ENCODE results near the gene PRAF2. TPM values are rescaled to one million over a fixed set of nuclear protein-coding genes. Genes with fewer than 3 reads are reported as not detected.

The PRAF2 gene
- polyA plus RNA-seq, 2 of the 4 experiments (the other 2 are of a cell fraction), result 13.6 to 35.4 TPM

DNA sequence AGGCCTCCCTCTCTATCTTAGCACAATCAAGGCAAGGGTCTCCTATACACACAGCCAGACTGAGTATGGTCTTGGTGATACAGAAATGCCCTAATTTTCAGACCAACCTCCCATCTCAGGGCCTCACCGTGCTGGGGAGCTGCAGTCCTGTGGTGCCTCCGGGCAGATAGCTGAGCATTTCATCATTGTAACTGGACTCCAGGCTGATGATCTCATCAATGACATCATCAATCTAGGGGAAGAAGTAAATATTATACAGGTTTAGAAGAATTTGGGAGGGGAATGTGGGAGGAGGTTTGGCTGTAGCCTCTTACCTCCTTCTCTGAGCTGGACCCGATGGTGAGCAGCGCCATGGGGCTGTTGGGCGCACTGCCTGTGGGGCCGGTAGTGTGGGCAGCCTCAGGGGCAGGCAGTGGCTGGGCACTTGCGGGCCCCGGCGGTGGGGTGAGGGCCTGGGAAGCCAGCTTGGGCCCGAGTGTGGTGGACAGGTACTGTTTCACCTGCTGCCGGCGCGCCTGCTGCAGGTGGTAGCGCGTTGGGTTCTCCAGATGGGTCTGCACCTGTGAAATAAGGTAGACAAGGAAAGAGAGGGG, 35.8 kb downstream of the PRAF2 start:
- WGBS (ENCODE audit: missing lambda C conversion rate), result 82% methylated on average over 13 of the region's 15 CpGs
- CTCF ChIA-PET, result interaction anchor here (0.6 to 1.2 kb wide), 4 partner anchors 20 to 200 kb away, joined by 3 to 5 read pairs (median 4); partner anchors contain the start of gene GRIPAP1
- Histone ChIP-seq H3K4me3 (peak overlapping the region; percentile 15; the same call in 1 of the 3 replicates), H3K9me3 (no peaks in the 10 kb centered on the region), H3K4me1 (peaks cover 37% of the 10 kb centered on the region), H3K4me2 (peak overlapping the region; percentile 98), H3K27ac (peak overlapping the region; percentile 99 to 100)
- POLR2A ChIA-PET, result no interaction called here
- TF ChIP-seq CHD4 (IDR thresholded peaks at IDR 0.05; ENCODE audit: borderline replicate concordance), result no peak
- TF ChIP-seq, protein P1, sequence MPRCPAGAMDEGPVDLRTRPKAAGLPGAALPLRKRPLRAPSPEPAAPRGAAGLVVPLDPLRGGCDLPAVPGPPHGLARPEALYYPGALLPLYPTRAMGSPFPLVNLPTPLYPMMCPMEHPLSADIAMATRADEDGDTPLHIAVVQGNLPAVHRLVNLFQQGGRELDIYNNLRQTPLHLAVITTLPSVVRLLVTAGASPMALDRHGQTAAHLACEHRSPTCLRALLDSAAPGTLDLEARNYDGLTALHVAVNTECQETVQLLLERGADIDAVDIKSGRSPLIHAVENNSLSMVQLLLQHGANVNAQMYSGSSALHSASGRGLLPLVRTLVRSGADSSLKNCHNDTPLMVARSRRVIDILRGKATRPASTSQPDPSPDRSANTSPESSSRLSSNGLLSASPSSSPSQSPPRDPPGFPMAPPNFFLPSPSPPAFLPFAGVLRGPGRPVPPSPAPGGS (IDR thresholded peaks at IDR 0.05), result no peak
- TF ChIP-seq FOSL2 (IDR thresholded peaks at IDR 0.05), result no peak
- TF ChIP-seq FOSL2 (CRISPR knock-in tag; IDR thresholded peaks at IDR 0.05), result 0 out of 2 replicates have a peak, but pooled peaks have one; percentile 29
- ATAC-seq, result no peak
- no peak for FAIRE-seq
- peak in 1 of 2 experiments; percentile 60 for DNase-seq (ENCODE audit: low read depth in 1 of 2, low spot score in 1 of 2)

DNA sequence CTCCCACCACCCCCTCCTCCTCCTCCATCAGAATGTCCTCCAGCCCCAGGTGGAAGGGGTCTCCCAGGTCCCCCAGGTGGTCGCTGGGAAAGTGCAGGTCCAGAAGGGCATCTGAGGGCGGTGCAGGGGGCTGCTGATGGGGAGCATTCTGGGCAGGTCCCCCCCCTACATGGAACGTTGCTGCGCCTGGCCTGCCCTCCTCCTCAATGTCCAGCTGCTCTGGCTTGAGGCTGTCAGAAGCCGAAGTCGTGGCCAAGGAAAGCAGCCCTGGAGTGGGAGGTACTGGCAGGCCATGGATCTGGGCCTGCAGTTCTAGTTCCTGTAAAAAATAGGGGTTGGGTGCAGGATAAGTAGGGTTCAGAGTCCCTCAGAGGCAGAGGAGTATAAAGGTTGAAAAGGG, 43.5 kb downstream of the PRAF2 start:
- H3K4me1 ChIP-seq, result peaks cover 18% of the 10 kb centered on the region; the same call in 2 of the 3 replicates
- H3K4me2 ChIP-seq, result no peak overlapping the region
- ChIA-PET POLR2A (no interaction called here), CTCF (no interaction called here)
- H3K27ac ChIP-seq, result no peak overlapping the region
- 80% methylated on average over 3 of the region's 6 CpGs for WGBS (ENCODE audit: missing lambda C conversion rate)
- no peak for TF ChIP-seq ZNF302 (CRISPR knock-in tag; IDR thresholded peaks at IDR 0.05)
- TF ChIP-seq FOXS1 (CRISPR knock-in tag; IDR thresholded peaks at IDR 0.05), result no peak
- no peak for TF ChIP-seq HOXB5 (CRISPR knock-in tag; IDR thresholded peaks at IDR 0.05)
- TF ChIP-seq USF2 (IDR thresholded peaks at IDR 0.05), result no peak
- no peak for TF ChIP-seq MAX (IDR thresholded peaks at IDR 0.05)
- TF ChIP-seq NFE2L2 (conservative IDR thresholded peaks at IDR 0.05; ENCODE audit: low read length), result no peak
- TF ChIP-seq MYC (IDR thresholded peaks at IDR 0.05; ENCODE audit: borderline replicate concordance, low read length), result no peak
- no peak for ATAC-seq
- H3K9me3 ChIP-seq, result no peaks in the 10 kb centered on the region
- no peak for FAIRE-seq
- H3K4me3 ChIP-seq, result no peak overlapping the region
- DNase-seq (ENCODE audit: low read depth in 1 of 2, low spot score in 1 of 2), result no peak

DNA sequence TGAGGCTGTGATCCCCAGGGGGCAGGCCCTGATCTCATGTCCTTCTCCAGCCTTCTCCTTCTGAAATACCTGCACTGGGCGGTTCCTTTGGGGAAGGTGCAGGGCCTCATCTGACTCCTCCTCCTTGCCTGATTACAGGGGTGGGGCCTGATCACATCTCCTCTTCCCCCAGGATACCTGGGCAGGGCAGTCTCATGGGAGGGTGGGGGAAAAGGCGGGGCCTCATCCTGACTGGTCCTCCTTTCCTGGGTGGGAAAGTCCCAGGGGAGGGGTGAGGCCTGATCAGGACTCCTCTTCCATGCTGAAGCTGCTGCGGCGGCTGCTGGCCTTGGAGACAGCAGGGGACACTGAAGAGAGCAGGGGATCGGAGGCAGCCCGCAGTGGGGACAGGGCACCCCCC, 43.9 kb downstream of the PRAF2 start:
- no peak for TF ChIP-seq JUN (IDR thresholded peaks at IDR 0.05)
- no peak for TF ChIP-seq TP53 (CRISPR knock-in tag; IDR thresholded peaks at IDR 0.05)
- no peak for TF ChIP-seq SMC3 (IDR thresholded peaks at IDR 0.05)
- no peak for TF ChIP-seq USF2 (IDR thresholded peaks at IDR 0.05)
- TF ChIP-seq ZC3H11A (IDR thresholded peaks at IDR 0.05), result no peak
- no peak for TF ChIP-seq HOXB13 (CRISPR knock-in tag; IDR thresholded peaks at IDR 0.05; ENCODE audit: low read depth)
- no peak for TF ChIP-seq POLR2AphosphoS2 (conservative IDR thresholded peaks at IDR 0.05; ENCODE audit: low read length)
- no peak for TF ChIP-seq RAD21 (conservative IDR thresholded peaks at IDR 0.05 in 1 of 2, IDR thresholded peaks at IDR 0.05 in 1 of 2)
- TF ChIP-seq ESRRA (IDR thresholded peaks at IDR 0.05; ENCODE audit: borderline replicate concordance, low read length), result no peak
- no peak for TF ChIP-seq HEYL (CRISPR knock-in tag; IDR thresholded peaks at IDR 0.05)
- TF ChIP-seq EHMT2 (IDR thresholded peaks at IDR 0.05; ENCODE audit: low read depth), result no peak
- no peak for TF ChIP-seq CHD4 (IDR thresholded peaks at IDR 0.05; ENCODE audit: borderline replicate concordance)
- TF ChIP-seq HOXA7 (CRISPR knock-in tag; IDR thresholded peaks at IDR 0.05), result no peak
- no peak for TF ChIP-seq CEBPB (IDR thresholded peaks at IDR 0.05)
- TF ChIP-seq NR3C1 (IDR thresholded peaks at IDR 0.05), result no peak
- no peak overlapping the region for H3K4me3 ChIP-seq
- ATAC-seq, result peak; percentile 45 to 49; a peak in 3 of 6 replicates
- DNase-seq (ENCODE audit: low read depth in 1 of 2, low spot score in 1 of 2), result no peak
- WGBS (ENCODE audit: missing lambda C conversion rate), result 76% methylated on average over 4 of the region's 6 CpGs
- no peak for FAIRE-seq
- no peak overlapping the region for H3K27ac ChIP-seq
- H3K4me2 ChIP-seq, result no peak overlapping the region
- H3K4me1 ChIP-seq, result peaks cover 18% of the 10 kb centered on the region; the same call in 2 of the 3 replicates
- no peaks in the 10 kb centered on the region for H3K9me3 ChIP-seq
- ChIA-PET CTCF (no interaction called here), POLR2A (no interaction called here)

Data from A549 (cell line).